ENCODE results near the gene BSG.

DNA sequence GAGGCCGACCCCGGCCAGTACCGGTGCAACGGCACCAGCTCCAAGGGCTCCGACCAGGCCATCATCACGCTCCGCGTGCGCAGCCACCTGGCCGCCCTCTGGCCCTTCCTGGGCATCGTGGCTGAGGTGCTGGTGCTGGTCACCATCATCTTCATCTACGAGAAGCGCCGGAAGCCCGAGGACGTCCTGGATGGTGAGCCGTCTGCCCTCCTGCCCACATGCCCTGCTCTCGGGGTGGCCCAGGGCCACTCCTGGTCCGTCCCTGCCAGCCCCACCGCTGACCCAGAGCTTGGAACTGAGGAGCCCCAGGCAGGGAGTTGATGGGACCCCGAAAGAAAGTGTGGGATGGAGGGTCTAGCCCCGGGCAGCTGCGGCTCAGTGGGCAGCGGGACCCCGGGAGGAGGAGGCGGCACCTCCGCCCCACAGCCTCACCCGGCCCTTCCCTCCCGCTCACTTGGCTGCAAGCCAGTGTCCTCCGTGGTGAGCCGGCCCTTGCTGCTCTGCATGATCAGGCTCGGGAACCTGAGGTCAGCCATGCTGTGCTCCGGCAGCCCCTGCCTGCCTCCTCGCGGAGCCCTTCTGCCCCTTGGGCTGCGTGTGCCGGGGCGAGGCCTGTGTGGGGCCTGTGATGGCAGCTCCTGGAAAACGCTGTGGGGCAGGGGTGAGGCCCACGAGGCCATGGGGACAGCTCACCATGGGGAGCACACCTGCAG is 9.2 kb downstream of the BSG start:
- TF ChIP-seq, protein P1, sequence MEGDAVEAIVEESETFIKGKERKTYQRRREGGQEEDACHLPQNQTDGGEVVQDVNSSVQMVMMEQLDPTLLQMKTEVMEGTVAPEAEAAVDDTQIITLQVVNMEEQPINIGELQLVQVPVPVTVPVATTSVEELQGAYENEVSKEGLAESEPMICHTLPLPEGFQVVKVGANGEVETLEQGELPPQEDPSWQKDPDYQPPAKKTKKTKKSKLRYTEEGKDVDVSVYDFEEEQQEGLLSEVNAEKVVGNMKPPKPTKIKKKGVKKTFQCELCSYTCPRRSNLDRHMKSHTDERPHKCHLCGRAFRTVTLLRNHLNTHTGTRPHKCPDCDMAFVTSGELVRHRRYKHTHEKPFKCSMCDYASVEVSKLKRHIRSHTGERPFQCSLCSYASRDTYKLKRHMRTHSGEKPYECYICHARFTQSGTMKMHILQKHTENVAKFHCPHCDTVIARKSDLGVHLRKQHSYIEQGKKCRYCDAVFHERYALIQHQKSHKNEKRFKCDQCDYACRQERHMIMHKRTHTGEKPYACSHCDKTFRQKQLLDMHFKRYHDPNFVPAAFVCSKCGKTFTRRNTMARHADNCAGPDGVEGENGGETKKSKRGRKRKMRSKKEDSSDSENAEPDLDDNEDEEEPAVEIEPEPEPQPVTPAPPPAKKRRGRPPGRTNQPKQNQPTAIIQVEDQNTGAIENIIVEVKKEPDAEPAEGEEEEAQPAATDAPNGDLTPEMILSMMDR (IDR thresholded peaks at IDR 0.05): no peak
- TF ChIP-seq SIN3A (IDR thresholded peaks at IDR 0.05; ENCODE audit: borderline replicate concordance, insufficient read depth, low read depth, low read length) (no peak), POLR2AphosphoS5 (IDR thresholded peaks at IDR 0.05; ENCODE audit: low read depth, low read length) (no peak), TCF7L2 (IDR thresholded peaks at IDR 0.05; ENCODE audit: low read depth, low read length) (no peak)
- TF ChIP-seq, protein P2, sequence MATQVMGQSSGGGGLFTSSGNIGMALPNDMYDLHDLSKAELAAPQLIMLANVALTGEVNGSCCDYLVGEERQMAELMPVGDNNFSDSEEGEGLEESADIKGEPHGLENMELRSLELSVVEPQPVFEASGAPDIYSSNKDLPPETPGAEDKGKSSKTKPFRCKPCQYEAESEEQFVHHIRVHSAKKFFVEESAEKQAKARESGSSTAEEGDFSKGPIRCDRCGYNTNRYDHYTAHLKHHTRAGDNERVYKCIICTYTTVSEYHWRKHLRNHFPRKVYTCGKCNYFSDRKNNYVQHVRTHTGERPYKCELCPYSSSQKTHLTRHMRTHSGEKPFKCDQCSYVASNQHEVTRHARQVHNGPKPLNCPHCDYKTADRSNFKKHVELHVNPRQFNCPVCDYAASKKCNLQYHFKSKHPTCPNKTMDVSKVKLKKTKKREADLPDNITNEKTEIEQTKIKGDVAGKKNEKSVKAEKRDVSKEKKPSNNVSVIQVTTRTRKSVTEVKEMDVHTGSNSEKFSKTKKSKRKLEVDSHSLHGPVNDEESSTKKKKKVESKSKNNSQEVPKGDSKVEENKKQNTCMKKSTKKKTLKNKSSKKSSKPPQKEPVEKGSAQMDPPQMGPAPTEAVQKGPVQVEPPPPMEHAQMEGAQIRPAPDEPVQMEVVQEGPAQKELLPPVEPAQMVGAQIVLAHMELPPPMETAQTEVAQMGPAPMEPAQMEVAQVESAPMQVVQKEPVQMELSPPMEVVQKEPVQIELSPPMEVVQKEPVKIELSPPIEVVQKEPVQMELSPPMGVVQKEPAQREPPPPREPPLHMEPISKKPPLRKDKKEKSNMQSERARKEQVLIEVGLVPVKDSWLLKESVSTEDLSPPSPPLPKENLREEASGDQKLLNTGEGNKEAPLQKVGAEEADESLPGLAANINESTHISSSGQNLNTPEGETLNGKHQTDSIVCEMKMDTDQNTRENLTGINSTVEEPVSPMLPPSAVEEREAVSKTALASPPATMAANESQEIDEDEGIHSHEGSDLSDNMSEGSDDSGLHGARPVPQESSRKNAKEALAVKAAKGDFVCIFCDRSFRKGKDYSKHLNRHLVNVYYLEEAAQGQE (IDR thresholded peaks at IDR 0.05; ENCODE audit: insufficient read depth in 1 of 2, low read depth in 2 of 2, low read length in 1 of 2): no peak
